Measurements from ENCODE around the gene ARF1.

Gene ARF1

GRCh38 chr1:228131766-228132165 lies 49.3 kb downstream of the ARF1 start:
- DNase-seq: no peak

GRCh38 chr1:228134591-228134990 lies 52.1 kb downstream of the ARF1 start:
- no peak for DNase-seq

DNA sequence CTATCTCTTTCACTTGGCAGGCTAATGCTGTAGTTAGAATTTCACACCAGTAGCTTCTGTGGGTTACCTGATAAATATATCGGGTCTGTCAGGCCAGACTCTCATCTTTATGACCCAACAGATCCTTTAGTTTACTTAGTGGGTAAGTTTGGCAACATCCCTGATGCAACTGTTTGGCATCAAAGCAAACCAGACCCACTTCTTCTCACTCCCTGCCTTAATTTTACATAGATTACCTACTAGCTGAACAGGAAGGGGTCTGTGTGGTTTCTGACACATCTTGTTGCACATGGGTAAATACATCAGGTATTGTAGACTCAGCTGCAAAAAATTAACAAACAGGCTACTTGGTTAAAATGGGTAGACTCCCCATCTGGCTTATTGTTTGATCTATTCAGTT lies 54.4 kb downstream of the ARF1 start:
- no peak for DNase-seq

- no peak for DNase-seq
Measured at GRCh38 chr1:228139406-228139930, 57.0 kb downstream of the ARF1 start.

- DNase-seq: peak; percentile 99
Measured at GRCh38 chr1:228139931-228140723, 57.6 kb downstream of the ARF1 start, which contains the start of gene GUK1. TSS of gene GUK1 (plus strand) at chr1:228140279. CDS start at chr1:228140303, 24 bp downstream.

DNA sequence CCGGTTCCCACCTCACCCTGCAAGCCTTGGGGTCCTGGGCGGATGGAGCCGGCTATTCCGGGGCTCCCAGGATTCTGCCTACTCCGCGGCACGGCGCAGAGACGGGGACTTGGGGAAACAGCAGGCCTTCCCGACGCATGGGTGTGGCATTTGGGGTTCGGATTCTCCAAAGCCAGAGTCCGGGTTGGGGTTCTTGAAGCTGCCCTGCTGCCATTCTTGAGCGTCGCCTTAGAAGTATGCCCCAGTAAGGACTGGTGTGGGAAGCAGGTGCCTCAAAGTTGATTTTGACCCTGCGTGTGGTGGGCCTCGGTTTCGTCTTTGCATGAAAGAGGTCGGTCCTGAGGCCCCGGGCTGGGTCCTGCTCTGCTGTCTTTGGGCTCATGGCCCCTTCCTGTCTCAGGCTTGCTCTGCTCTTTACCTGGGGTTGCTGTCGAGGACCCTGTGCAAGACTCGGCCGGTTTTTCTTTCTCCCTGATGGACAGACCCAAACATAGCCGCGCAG lies 58.3 kb downstream of the ARF1 start:
- DNase-seq: no peak

GRCh38 chr1:228141226-228142044 lies 58.9 kb downstream of the ARF1 start:
- peak in 1 of 2 donors; percentile 11 for DNase-seq

GRCh38 chr1:228142155-228142691 lies 59.7 kb downstream of the ARF1 start:
- no peak for DNase-seq

DNA sequence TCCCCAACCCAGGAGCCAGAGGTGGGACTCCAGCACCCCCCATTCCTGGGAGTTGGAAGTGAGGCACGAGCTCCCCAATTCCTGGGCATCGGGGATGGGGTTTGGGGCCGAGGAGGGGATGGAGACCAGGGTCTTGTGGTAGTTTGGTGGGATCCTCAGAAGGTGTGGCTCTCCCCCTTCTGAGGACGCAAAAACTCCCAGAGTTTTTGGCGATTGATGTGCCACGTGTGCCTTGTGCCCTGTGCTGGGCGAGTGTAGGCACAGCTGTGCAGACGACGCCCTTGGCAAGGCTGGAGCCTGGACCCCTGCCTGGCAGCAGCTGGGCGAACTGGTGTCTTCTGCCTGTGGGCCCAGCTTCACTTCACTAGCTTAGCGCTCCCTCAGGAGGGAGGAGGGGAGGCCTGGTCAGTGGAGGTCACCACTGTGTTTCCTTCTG lies 60.2 kb downstream of the ARF1 start:
- DNase-seq: no peak

DNA sequence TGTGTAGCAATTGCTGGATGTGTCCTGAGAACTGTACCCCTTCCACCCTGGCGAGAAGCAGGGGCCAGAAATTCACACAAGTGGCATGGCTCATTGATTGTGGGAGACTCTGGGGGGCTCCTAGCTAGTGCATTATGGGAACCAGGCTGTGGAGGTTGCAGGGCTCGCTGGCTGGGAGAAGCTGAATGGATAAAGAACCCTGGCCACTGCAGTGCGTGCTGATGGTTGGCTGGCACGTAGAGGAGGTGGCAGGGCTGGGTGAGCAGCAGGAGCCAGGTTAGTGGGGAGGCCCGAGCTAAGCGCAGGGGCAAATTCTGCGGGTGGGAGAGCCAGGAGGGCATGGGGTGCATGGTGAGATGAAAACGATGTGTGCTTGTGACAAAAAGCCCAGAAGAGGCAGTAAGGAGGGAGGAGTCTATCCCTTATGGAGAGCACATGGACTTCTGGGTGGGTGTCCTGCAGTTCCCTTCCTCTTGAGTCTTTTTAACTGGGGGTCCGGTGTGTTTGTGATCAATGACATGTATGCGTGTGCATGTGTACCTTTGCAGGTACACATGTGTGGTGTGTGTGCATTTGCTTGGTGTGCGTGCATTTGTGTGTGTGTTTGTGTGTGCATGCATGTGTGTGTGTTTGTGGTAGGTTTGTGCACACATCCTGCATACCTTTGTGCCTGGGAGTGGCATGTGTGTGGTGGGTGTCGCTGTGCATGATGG lies 61.1 kb downstream of the ARF1 start:
- no peak for DNase-seq

DNA sequence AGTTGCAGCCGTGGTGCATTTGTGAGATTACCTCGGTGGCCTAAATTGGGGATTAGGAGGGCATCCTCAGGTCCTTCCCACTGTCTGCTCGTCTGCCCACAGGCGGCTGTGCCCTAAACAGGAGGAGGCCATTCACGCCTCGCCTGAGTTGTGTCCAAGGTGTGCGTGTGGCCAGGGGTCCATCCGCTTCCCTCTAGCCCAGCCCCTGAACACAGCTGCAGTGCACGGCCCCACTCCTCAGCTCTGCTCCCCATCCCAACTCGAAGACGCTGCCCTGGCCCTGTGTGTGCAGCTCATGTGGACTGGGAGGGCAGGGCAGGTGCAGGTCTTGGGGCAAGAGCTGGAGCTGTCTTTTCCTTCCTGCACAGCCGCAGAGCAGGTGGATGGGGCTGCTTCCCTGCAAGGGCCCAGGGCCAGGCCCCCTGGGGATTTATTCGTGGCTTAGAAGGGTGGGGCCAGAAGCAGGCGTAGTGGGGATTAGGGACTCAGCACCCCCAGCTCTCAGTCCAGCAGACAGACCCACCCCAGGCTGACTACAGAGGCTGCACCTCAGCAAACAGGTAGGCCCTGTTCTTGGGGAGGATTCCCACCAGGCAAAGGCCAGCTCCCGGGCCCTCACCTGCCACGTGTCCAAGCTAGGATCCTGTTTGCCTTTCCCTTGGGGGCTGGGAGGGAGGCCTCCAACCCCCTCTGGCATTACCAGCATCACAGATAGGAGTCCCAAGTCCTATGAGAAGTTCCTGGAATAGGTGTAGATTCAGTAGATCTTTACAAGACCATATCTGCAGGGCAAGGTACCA lies 61.9 kb downstream of the ARF1 start:
- no peak for DNase-seq

DNA sequence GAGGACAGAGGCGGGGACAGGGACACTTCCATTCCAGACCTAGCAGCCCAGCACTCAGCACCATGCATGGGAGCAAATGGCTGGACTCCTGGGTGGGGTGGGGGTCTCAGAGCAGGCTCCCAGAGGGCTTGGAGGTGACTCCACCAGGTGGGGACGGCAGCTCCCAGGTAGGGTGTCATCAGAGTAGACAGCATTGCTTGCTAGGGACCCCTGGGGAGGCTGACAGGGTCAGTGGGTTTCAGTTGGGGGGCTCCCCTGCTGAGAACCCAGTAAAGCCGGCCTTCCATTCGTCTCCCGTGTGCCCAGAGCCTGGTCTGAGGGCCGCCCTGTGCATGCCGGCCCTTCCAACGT lies 62.5 kb downstream of the ARF1 start:
- no peak for DNase-seq

GRCh38 chr1:228145463-228146416 lies 63.2 kb downstream of the ARF1 start:
- no peak for DNase-seq

DNA sequence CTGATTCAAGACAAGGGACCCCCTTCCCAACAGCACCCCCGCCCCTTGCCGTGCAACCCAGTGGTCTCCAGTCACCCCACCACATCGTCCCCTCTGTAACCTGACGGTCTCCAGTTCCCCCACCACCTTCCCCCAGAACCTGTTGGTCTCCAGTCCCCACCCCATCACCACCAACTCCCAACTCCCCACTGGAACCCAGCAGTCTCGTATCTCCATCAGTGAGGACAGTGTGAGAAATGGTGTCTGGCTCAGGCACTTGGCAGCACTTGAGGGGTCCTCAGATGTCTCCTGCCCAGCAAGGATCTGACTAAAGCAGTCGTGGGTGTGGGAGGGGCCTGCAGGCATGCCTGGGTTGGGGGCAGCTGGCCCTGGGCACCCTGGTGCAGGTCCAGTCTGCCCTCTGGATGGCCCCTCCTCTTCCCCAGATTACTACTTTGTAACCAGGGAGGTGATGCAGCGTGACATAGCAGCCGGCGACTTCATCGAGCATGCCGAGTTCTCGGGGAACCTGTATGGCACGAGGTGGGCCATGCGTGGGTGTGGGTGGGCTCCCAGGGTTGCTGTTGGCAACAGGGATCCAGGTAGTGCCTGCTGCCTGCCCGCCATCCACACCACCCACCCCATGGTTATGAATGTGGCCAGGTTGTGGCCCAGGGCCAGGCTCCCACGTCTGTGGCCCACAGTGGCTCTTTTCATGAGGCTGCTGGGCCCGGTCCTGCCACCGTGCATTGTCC lies 64.1 kb downstream of the ARF1 start:
- DNase-seq: no peak

DNA sequence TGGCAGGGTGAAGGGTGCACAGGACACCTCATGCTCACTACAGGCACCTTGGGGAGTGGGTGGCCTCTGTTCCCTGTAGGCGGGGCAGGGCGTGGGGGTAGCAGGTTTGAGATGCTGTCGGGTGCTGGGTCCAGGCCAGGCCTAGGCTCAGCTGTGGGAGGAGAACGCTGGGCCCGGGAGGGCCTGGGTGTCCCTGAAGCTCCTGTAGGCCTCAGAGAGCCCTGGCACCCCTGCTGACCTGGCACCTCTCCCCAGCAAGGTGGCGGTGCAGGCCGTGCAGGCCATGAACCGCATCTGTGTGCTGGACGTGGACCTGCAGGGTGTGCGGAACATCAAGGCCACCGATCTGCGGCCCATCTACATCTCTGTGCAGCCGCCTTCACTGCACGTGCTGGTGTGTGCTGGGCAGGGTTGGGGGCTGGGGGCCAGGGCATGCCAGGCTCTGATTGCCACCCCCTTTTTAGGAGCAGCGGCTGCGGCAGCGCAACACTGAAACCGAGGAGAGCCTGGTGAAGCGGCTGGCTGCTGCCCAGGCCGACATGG lies 64.7 kb downstream of the ARF1 start:
- DNase-seq: no peak

DNA sequence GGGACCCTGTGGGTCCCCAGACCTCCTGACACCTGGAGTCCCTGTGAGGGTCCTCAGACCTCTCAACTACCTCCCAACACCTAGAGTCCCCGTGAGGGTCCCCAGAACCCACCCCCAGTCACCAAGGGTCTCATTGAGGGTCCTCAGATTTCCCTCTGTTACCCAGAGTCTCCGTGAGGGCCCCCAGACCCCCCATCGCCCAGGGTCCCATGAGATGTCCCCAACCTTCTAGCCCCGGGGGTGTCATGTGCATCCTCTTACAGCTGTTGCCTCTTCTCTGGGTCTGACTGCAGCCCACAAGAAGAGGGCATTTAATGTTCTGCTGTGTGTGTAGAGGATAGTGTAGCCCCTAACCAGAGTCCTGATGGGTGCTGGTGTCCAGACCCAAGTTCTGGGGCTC lies 65.3 kb downstream of the ARF1 start:
- no peak for DNase-seq

DNA sequence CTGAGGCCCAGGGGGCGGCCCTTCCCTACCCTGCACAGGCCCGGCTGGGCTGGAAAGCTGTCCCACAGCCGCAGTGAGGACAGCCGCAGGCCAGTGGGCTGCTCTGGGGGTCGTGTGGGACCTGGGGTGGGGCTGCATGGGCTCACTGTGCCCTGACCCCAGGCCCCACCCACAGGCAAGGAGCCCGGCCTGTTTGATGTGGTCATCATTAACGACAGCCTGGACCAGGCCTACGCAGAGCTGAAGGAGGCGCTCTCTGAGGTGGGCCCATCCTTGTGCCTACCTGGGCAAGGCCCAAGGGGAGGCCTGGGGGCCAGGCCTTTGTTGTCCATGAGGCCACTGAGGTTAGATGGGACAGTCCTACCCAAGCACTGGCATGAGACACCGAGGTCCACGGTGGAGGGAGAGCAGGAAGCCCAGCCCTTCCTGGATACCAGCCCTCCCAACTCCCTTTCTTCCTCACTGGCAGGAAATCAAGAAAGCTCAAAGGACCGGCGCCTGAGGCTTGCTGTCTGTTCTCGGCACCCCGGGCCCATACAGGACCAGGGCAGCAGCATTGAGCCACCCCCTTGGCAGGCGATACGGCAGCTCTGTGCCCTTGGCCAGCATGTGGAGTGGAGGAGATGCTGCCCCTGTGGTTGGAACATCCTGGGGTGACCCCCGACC lies 65.8 kb downstream of the ARF1 start:
- no peak for DNase-seq

Data from stimulated activated CD4-positive, alpha-beta T cell treated with anti-CD3 and anti-CD28 coated beads, Interleukin-2, amount 100 ng/mL, for 48 hours (primary cell).